ENCODE measurements around the gene MUSTN1. TPM values are rescaled to one million over a fixed set of nuclear protein-coding genes. Genes with fewer than 3 reads are reported as not detected.

MUSTN1 gene
- total and polyA plus RNA-seq, 2 experiments from 2014 or later: 1.2 to 1.4 TPM

GRCh38 chr3:52791928-52792327, 42.9 kb downstream of the MUSTN1 start (continued):
- TF ChIP-seq STAT1 (IDR thresholded peaks at IDR 0.05; ENCODE audit: unreplicated experiment) (no peak), EZH2phosphoT487 (IDR thresholded peaks at IDR 0.05; ENCODE audit: unreplicated experiment) (no peak), CREB1 (CRISPR knock-in tag; IDR thresholded peaks at IDR 0.05; ENCODE audit: low read depth) (no peak), POLR2AphosphoS5 (IDR thresholded peaks at IDR 0.05; ENCODE audit: low read depth) (no peak), NANOG (IDR thresholded peaks at IDR 0.05; ENCODE audit: borderline replicate concordance) (no peak), REST (IDR thresholded peaks at IDR 0.05; ENCODE audit: unreplicated experiment) (no peak), ETS1 (IDR thresholded peaks at IDR 0.05) (no peak)

GRCh38 chr3:52791366-52791765, 43.5 kb downstream of the MUSTN1 start:
- ATAC-seq (no peak), DNase-seq (ENCODE audit: low spot score) (no peak)
- Histone ChIP-seq H3K4me1 (ENCODE audit: insufficient read depth) (no peaks in the 10 kb centered on the region), H3K4me2 (no peak overlapping the region), H2AFZ (no peak overlapping the region), H3K4me3 (no peak overlapping the region), H3K9me2 (ENCODE audit: insufficient read depth) (no peaks in the 10 kb centered on the region), H3F3A (replicated peaks; ENCODE audit: low read depth) (no peaks in the 10 kb centered on the region), H3K27ac (ENCODE audit: low read depth) (no peak overlapping the region), H3K36me3 (ENCODE audit: insufficient read depth) (no peaks in the 10 kb centered on the region), H3K27me3 (ENCODE audit: insufficient read depth) (no peaks in the 10 kb centered on the region), H3K79me2 (replicated peaks; ENCODE audit: insufficient read depth) (no peaks in the 10 kb centered on the region), H4K20me1 (replicated peaks; ENCODE audit: insufficient read depth) (no peaks in the 10 kb centered on the region)
- no peak overlapping the region for H3K4me3 Mint-ChIP-seq
- H3K27ac Mint-ChIP-seq: no peak overlapping the region
- H3K9me3 Mint-ChIP-seq: no peaks in the 10 kb centered on the region
- H3K4me1 Mint-ChIP-seq: no peaks in the 10 kb centered on the region; the same call in 2 of the 3 replicates
- H3K27me3 Mint-ChIP-seq (ENCODE audit: insufficient read depth, low read depth, poor library complexity): peaks cover 21% of the 10 kb centered on the region
- no peak for TF ChIP-seq POLR2AphosphoS5 (IDR thresholded peaks at IDR 0.05; ENCODE audit: low read depth)
- no peak for TF ChIP-seq ETS1 (IDR thresholded peaks at IDR 0.05)
- H3K36me3 Mint-ChIP-seq (ENCODE audit: low read depth): no peaks in the 10 kb centered on the region; the same call in 2 of the 3 replicates

- H3K36me3 ChIP-seq (ENCODE audit: insufficient read depth): no peaks in the 10 kb centered on the region
- no peaks in the 10 kb centered on the region for H3K79me2 ChIP-seq (replicated peaks; ENCODE audit: insufficient read depth)
- no peak overlapping the region for H3K4me2 ChIP-seq
- no peak overlapping the region for H2AFZ ChIP-seq
- no peaks in the 10 kb centered on the region for H3K9me2 ChIP-seq (ENCODE audit: insufficient read depth)
- H3K27me3 Mint-ChIP-seq (ENCODE audit: insufficient read depth, low read depth, poor library complexity): peaks cover 23% of the 10 kb centered on the region
- no peaks in the 10 kb centered on the region; the same call in 2 of the 3 replicates for H3K4me1 Mint-ChIP-seq
- ATAC-seq (no peak), DNase-seq (ENCODE audit: low spot score) (no peak)
- no peaks in the 10 kb centered on the region for H3K27me3 ChIP-seq (ENCODE audit: insufficient read depth)
- H3K9me3 Mint-ChIP-seq: no peaks in the 10 kb centered on the region
- no peaks in the 10 kb centered on the region for H3F3A ChIP-seq (replicated peaks; ENCODE audit: low read depth)
- H3K36me3 Mint-ChIP-seq (ENCODE audit: low read depth): no peaks in the 10 kb centered on the region; the same call in 2 of the 3 replicates
- H3K4me3 ChIP-seq: no peak overlapping the region
- H3K27ac ChIP-seq (ENCODE audit: low read depth): no peak overlapping the region
- H3K4me3 Mint-ChIP-seq: no peak overlapping the region
- no peaks in the 10 kb centered on the region for H3K4me1 ChIP-seq (ENCODE audit: insufficient read depth)
- H3K27ac Mint-ChIP-seq: no peak overlapping the region
- no peaks in the 10 kb centered on the region for H4K20me1 ChIP-seq (replicated peaks; ENCODE audit: insufficient read depth)
- TF ChIP-seq ETS1 (IDR thresholded peaks at IDR 0.05) (no peak), CREB1 (CRISPR knock-in tag; IDR thresholded peaks at IDR 0.05; ENCODE audit: low read depth) (no peak), CTCF (conservative IDR thresholded peaks at IDR 0.05; ENCODE audit: low read depth in 2 of 2) (no peak), EZH2 (IDR thresholded peaks at IDR 0.05; ENCODE audit: low read depth, unreplicated experiment) (no peak), STAT1 (IDR thresholded peaks at IDR 0.05; ENCODE audit: unreplicated experiment) (no peak), POLR2AphosphoS5 (IDR thresholded peaks at IDR 0.05; ENCODE audit: low read depth) (no peak), EZH2phosphoT487 (IDR thresholded peaks at IDR 0.05; ENCODE audit: unreplicated experiment) (no peak), ZNF114 (CRISPR knock-in tag; IDR thresholded peaks at IDR 0.05) (no peak), JUNB (IDR thresholded peaks at IDR 0.05; ENCODE audit: unreplicated experiment) (no peak)
Observed at GRCh38 chr3:52790741-52791140, 44.1 kb downstream of the MUSTN1 start.

Measured in GM23338 (cell line).